ENCODE data around the gene OR5H2.
"Not testable (repeated sequence)": the region's sequence is repeated elsewhere in the genome, so short reads cannot be mapped to it uniquely, and the experiment has no call there.

OR5H2 gene

GRCh38 chr3:98243843-98244242, 38.5 kb upstream of the OR5H2 start:
- DNase-seq (ENCODE audit: low spot score) = no peak
- H2BK120ac ChIP-seq (ENCODE audit: low read depth, low read length) = no peak overlapping the region
- no peak overlapping the region for H2BK15ac ChIP-seq (ENCODE audit: low read length)
- no peaks in the 10 kb centered on the region for H3K4me1 ChIP-seq (ENCODE audit: control insufficient read depth in 2 of 2, insufficient read depth in 1 of 2, low read depth in 1 of 2, low read length in 2 of 2)
- no peak overlapping the region for H3K23ac ChIP-seq (ENCODE audit: low read depth, low read length, poor library complexity)
- H4K91ac ChIP-seq (ENCODE audit: low read depth, low read length, poor library complexity) = no peak overlapping the region
- no peaks in the 10 kb centered on the region for H3K36me3 ChIP-seq (replicated peaks in 1 of 2; ENCODE audit: control insufficient read depth in 2 of 2, insufficient read depth in 2 of 2, low read length in 2 of 2)
- no peak overlapping the region for H4K8ac ChIP-seq (ENCODE audit: low read depth, low read length)
- H3K14ac ChIP-seq (ENCODE audit: low read length) = no peak overlapping the region
- H2BK12ac ChIP-seq (ENCODE audit: low read length) = no peak overlapping the region
- no peak overlapping the region for H2AK5ac ChIP-seq (ENCODE audit: low read depth, low read length)
- no peaks in the 10 kb centered on the region for H3K27me3 ChIP-seq (ENCODE audit: control insufficient read depth in 3 of 3, insufficient read depth in 3 of 3, low read depth in 1 of 3, low read length in 3 of 3)
- H3K4me3 ChIP-seq (ENCODE audit: low read length in 2 of 2) = no peak overlapping the region
- no peak overlapping the region for H3K9ac ChIP-seq (ENCODE audit: low read depth, low read length, poor library complexity)
- H3K27ac ChIP-seq (replicated peaks; ENCODE audit: low read length) = no peak overlapping the region
- no peaks in the 10 kb centered on the region for H3K9me3 ChIP-seq (replicated peaks in 1 of 2; ENCODE audit: control insufficient read depth in 2 of 2, insufficient read depth in 1 of 2, low read depth in 1 of 2, low read length in 2 of 2)
- H3K4ac ChIP-seq (ENCODE audit: low read length) = no peak overlapping the region
- H3K79me1 ChIP-seq (ENCODE audit: low read depth, low read length) = no peaks in the 10 kb centered on the region
- H3K18ac ChIP-seq (ENCODE audit: low read length) = no peak overlapping the region
- H2AFZ ChIP-seq (ENCODE audit: low read length) = no peak overlapping the region
- no CpG with 5 or more reads among the region's 7 CpGs for whole genome bisulfite sequencing, 2 donors (ENCODE audit: extremely low coverage in 2 of 2, insufficient read length in 2 of 2, insufficient replicate concordance in 1 of 2)
- no peak overlapping the region for H3K4me2 ChIP-seq (ENCODE audit: insufficient read depth, low read length, poor library complexity, severe bottlenecking)
- H2BK5ac ChIP-seq (ENCODE audit: low read length) = no peak overlapping the region

GRCh38 chr3:98246142-98246541, 36.2 kb upstream of the OR5H2 start:
- H4K91ac ChIP-seq (ENCODE audit: low read depth, low read length, poor library complexity) = no peak overlapping the region
- no peaks in the 10 kb centered on the region for H3K9me3 ChIP-seq (replicated peaks in 1 of 2; ENCODE audit: control insufficient read depth in 2 of 2, insufficient read depth in 1 of 2, low read depth in 1 of 2, low read length in 2 of 2)
- no peak overlapping the region for H3K27ac ChIP-seq (replicated peaks; ENCODE audit: low read length)
- H3K18ac ChIP-seq (ENCODE audit: low read length) = no peak overlapping the region
- no peak overlapping the region for H2AFZ ChIP-seq (ENCODE audit: low read length)
- H3K23ac ChIP-seq (ENCODE audit: low read depth, low read length, poor library complexity) = no peak overlapping the region
- H3K27me3 ChIP-seq (ENCODE audit: control insufficient read depth in 3 of 3, insufficient read depth in 3 of 3, low read depth in 1 of 3, low read length in 3 of 3) = no peaks in the 10 kb centered on the region
- H2BK15ac ChIP-seq (ENCODE audit: low read length) = no peak overlapping the region
- H2AK5ac ChIP-seq (ENCODE audit: low read depth, low read length) = no peak overlapping the region
- H3K36me3 ChIP-seq (replicated peaks in 1 of 2; ENCODE audit: control insufficient read depth in 2 of 2, insufficient read depth in 2 of 2, low read length in 2 of 2) = no peaks in the 10 kb centered on the region
- no peak overlapping the region for H3K4me2 ChIP-seq (ENCODE audit: insufficient read depth, low read length, poor library complexity, severe bottlenecking)
- WGBS, 2 donors (ENCODE audit: extremely low coverage in 2 of 2, insufficient read length in 2 of 2, insufficient replicate concordance in 1 of 2) = no CpG with 5 or more reads among the region's 10 CpGs
- no peak overlapping the region for H2BK5ac ChIP-seq (ENCODE audit: low read length)
- no peaks in the 10 kb centered on the region for H3K79me1 ChIP-seq (ENCODE audit: low read depth, low read length)
- DNase-seq (ENCODE audit: low spot score) = no peak
- H3K4me3 ChIP-seq (ENCODE audit: low read length in 2 of 2) = no peak overlapping the region
- H3K4me1 ChIP-seq (ENCODE audit: control insufficient read depth in 2 of 2, insufficient read depth in 1 of 2, low read depth in 1 of 2, low read length in 2 of 2) = no peaks in the 10 kb centered on the region
- H3K14ac ChIP-seq (ENCODE audit: low read length) = no peak overlapping the region
- no peak overlapping the region for H2BK12ac ChIP-seq (ENCODE audit: low read length)
- no peak overlapping the region for H3K4ac ChIP-seq (ENCODE audit: low read length)
- no peak overlapping the region for H3K9ac ChIP-seq (ENCODE audit: low read depth, low read length, poor library complexity)
- H2BK120ac ChIP-seq (ENCODE audit: low read depth, low read length) = no peak overlapping the region
- H4K8ac ChIP-seq (ENCODE audit: low read depth, low read length) = no peak overlapping the region

- not testable (repeated sequence) for H3K4me1 ChIP-seq (ENCODE audit: control insufficient read depth in 2 of 2, insufficient read depth in 1 of 2, low read depth in 1 of 2, low read length in 2 of 2); H4K8ac ChIP-seq (ENCODE audit: low read depth, low read length); H2BK5ac ChIP-seq (ENCODE audit: low read length); H3K4ac ChIP-seq (ENCODE audit: low read length); H3K4me2 ChIP-seq (ENCODE audit: insufficient read depth, low read length, poor library complexity, severe bottlenecking); H3K23ac ChIP-seq (ENCODE audit: low read depth, low read length, poor library complexity); H4K91ac ChIP-seq (ENCODE audit: low read depth, low read length, poor library complexity); H2BK12ac ChIP-seq (ENCODE audit: low read length); H2AK5ac ChIP-seq (ENCODE audit: low read depth, low read length); H3K4me3 ChIP-seq (ENCODE audit: low read length in 2 of 2); H2BK15ac ChIP-seq (ENCODE audit: low read length); H3K79me1 ChIP-seq (ENCODE audit: low read depth, low read length); H2BK120ac ChIP-seq (ENCODE audit: low read depth, low read length); H3K14ac ChIP-seq (ENCODE audit: low read length); H3K18ac ChIP-seq (ENCODE audit: low read length); H3K27me3 ChIP-seq (ENCODE audit: control insufficient read depth in 3 of 3, insufficient read depth in 3 of 3, low read depth in 1 of 3, low read length in 3 of 3); H3K9me3 ChIP-seq (replicated peaks in 1 of 2; ENCODE audit: control insufficient read depth in 2 of 2, insufficient read depth in 1 of 2, low read depth in 1 of 2, low read length in 2 of 2); H2AFZ ChIP-seq (ENCODE audit: low read length); H3K27ac ChIP-seq (replicated peaks; ENCODE audit: low read length); H3K36me3 ChIP-seq (replicated peaks in 1 of 2; ENCODE audit: control insufficient read depth in 2 of 2, insufficient read depth in 2 of 2, low read length in 2 of 2); DNase-seq (ENCODE audit: low spot score); H3K9ac ChIP-seq (ENCODE audit: low read depth, low read length, poor library complexity)
- no CpG with 5 or more reads among the region's 5 CpGs for WGBS, 2 donors (ENCODE audit: extremely low coverage in 2 of 2, insufficient read length in 2 of 2, insufficient replicate concordance in 1 of 2)
These were observed 26.3 kb upstream of the OR5H2 start for GRCh38 chr3:98256026-98256425.

DNA sequence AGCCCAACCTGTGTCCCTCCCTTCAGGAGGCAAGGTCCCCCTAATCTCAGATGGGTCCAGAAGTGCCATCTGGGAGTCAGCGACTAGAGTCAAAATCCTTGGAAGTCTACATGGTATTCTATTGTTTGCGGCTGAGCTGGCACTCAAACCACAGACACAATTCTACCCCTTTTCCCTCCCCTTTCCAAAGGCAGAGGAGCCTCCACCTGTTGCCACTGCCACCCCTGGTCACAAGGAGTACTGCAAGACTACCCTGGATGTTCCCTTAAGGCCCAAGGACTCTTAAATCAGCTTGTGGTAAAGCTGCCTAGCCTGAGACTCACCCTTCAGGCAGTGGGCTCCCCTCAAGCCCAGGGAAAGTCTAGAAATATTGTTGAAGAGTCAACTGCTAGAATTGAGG, 22.6 kb upstream of the OR5H2 start:
- no peak overlapping the region for H2AK5ac ChIP-seq (ENCODE audit: low read depth, low read length)
- H3K4me1 ChIP-seq (ENCODE audit: control insufficient read depth in 2 of 2, insufficient read depth in 1 of 2, low read depth in 1 of 2, low read length in 2 of 2) = no peaks in the 10 kb centered on the region
- H3K79me1 ChIP-seq (ENCODE audit: low read depth, low read length) = no peaks in the 10 kb centered on the region
- H3K23ac ChIP-seq (ENCODE audit: low read depth, low read length, poor library complexity) = no peak overlapping the region
- H3K9ac ChIP-seq (ENCODE audit: low read depth, low read length, poor library complexity) = no peak overlapping the region
- H2BK120ac ChIP-seq (ENCODE audit: low read depth, low read length) = no peak overlapping the region
- no peak for DNase-seq (ENCODE audit: low spot score)
- no peak overlapping the region for H2BK15ac ChIP-seq (ENCODE audit: low read length)
- no peaks in the 10 kb centered on the region for H3K9me3 ChIP-seq (replicated peaks in 1 of 2; ENCODE audit: control insufficient read depth in 2 of 2, insufficient read depth in 1 of 2, low read depth in 1 of 2, low read length in 2 of 2)
- no peak overlapping the region for H3K4me2 ChIP-seq (ENCODE audit: insufficient read depth, low read length, poor library complexity, severe bottlenecking)
- H3K36me3 ChIP-seq (replicated peaks in 1 of 2; ENCODE audit: control insufficient read depth in 2 of 2, insufficient read depth in 2 of 2, low read length in 2 of 2) = no peaks in the 10 kb centered on the region
- no peaks in the 10 kb centered on the region for H3K27me3 ChIP-seq (ENCODE audit: control insufficient read depth in 3 of 3, insufficient read depth in 3 of 3, low read depth in 1 of 3, low read length in 3 of 3)
- no peak overlapping the region for H3K4me3 ChIP-seq (ENCODE audit: low read length in 2 of 2)
- H4K91ac ChIP-seq (ENCODE audit: low read depth, low read length, poor library complexity) = no peak overlapping the region
- no peak overlapping the region for H3K18ac ChIP-seq (ENCODE audit: low read length)
- H3K14ac ChIP-seq (ENCODE audit: low read length) = no peak overlapping the region
- no CpG with 5 or more reads among the region's 2 CpGs for WGBS, 2 donors (ENCODE audit: extremely low coverage in 2 of 2, insufficient read length in 2 of 2, insufficient replicate concordance in 1 of 2)
- H2AFZ ChIP-seq (ENCODE audit: low read length) = no peak overlapping the region
- no peak overlapping the region for H2BK12ac ChIP-seq (ENCODE audit: low read length)
- H2BK5ac ChIP-seq (ENCODE audit: low read length) = no peak overlapping the region
- H3K4ac ChIP-seq (ENCODE audit: low read length) = no peak overlapping the region
- no peak overlapping the region for H4K8ac ChIP-seq (ENCODE audit: low read depth, low read length)
- no peak overlapping the region for H3K27ac ChIP-seq (replicated peaks; ENCODE audit: low read length)

Data from neuronal stem cell (in vitro differentiated cells).